Stimulated activated CD8-positive, alpha-beta memory T cell treated with anti-CD3 and anti-CD28 coated beads, Interleukin-7, amount 100 ng/mL, for 24 hours (primary cell): ENCODE data around the gene SCN8A.

Source experiments
- DNase-seq: peaks from one replicate; pipeline ENCODE4 v3.0.0-alpha.2; 2020; ENCODE audit warnings: low read depth

Gene SCN8A

DNA sequence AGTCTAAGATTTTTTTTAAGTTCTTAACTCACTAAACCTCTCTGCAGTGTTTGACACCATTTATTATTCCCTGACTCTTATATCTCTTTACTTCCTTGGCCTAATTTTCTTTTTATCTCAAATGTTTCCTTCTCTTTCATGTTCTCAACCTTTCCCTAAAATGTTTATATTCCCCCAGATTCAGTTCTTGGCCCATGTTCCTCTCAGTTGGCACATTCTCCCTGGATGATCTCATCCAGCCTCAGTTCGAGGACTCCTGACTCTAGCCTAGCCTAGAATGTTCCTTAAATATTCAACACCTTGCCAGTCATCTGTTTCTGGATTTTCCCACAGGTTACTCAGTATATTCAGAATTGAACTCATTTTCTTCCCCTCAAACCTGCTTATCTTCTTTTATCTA lies 81.3 kb downstream of the SCN8A start:
- DNase-seq: no peak

DNA sequence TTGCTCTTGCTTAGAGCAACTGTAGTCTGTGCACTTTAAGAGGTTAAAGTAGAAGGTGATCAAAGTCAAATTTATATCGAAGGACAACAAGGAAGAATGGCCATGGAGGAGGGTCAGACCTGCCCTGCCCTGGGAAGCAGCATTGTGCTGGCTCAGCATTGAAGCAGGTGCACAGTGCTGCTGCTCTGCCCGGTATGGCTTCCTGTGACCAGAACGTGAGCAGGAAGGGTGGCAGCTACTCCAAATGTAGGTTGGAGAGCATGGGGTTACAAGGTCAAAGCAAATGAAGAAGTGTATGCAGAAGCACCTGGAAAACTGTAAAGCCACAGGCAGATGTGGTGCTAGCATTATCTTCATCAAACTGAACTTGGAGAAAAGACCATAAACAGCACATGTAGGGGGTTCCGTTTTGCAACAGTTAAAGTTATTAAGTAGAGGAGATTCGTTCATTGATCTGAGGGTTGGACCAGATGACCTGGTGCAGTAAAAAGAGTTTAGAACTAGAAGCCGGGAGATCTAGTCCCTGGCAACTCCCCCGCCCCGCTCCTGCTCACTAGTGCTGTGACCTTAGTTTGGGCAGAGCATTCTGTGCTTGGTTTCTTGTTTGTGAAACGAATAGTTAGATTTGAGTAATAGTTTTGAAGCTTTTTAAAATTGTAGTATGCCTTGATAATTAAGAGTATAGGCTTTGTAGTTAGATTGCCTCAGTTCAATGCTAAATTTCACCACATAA lies 84.2 kb downstream of the SCN8A start:
- no peak for DNase-seq

DNA sequence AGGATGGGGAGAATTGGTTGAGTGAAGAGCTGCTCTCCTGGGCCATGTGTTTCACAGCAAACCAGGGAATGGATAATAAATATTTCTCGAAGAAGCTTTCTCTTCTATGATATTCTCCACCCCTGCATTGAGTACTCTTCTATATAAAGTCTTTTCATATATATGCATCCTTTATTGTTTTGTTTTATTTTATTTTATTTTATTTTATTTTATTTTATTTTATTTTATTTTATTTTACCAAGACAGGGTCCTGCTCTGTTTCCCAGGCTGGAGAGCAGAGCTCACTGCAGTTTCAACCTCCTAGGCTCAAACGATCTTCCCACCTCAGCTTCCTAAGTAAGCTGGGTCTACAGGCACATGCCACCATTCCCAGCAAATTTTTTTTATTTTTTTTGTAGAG lies 85.8 kb downstream of the SCN8A start:
- no peak for DNase-seq

DNA sequence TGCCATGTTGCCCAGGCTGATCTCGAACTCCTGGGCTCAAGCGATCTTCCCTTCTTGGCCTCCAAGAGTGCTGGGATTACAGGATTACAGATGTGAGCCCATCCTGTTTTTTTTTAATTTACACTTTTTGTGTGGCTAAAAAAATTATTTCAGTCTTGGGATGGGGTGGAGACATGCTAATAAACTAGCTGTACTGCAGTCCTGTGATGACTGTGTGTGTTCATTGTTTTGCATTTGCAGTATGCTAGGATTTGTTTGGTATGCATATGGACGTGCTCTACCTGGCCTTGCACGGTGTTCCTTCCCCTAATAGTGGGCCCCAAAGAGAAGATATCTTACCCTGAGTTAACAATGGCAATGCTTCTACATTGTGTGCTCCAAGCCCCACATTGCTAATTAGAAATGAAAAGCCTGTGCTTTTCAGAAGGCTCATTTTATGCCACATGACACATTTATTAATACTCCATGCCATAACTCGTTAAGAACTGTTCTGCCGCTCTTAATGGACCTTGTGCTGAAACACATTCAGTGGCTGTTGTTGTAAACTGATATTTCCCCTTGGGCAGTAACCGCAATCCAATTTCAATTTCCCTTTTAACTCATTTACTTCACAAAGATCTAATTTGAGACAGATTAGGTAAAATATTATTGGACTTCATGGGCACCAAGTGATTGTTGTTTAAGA lies 86.4 kb downstream of the SCN8A start:
- DNase-seq: no peak

DNA sequence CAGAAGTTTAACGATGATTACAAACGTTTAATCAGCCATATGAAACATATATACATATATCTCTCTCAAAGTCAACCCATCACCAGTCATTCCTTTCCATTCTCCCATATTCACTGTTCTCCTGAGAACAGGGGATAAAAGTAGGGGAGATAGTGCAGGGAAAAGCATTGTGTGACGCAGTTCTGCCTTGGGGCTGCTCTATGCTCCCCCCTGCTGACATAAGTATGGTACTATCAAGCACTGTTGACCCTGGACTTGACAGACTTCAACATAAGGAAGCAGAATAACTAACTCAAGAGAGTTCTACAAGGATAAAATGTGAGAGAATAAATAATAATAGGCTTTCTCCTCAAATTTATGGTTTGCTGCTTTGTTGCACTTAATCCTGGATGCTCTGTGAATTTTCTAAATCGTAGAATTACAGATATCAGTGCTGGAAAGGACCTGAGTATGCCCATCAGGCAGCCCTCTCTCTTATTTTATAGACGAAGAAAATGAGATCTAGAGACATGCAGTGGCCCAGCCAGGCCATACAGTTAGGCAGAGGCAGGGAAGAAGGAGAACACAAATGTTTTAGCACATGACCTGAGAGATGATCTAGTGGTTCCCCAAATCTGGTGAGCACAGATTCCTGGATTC lies 87.2 kb downstream of the SCN8A start:
- DNase-seq: no peak

DNA sequence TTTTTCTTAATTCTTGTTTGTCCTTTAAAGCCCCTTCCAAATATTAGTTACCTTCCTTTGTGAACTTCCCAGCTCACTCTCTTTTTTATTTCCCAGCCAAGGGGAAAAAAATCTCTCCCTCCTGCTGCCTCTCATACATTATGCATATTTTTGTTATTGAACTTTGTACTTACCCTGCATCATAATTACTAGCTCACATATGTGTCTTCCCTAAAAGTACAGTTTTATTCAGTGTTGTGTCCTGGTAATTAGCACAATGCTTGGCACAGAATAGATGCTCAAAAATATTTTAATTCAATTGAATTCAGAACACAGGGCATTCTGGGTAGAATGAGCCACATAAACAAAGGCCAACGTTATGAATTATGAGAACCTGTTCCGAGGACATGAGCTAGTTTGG lies 91.9 kb downstream of the SCN8A start:
- no peak for DNase-seq

DNA sequence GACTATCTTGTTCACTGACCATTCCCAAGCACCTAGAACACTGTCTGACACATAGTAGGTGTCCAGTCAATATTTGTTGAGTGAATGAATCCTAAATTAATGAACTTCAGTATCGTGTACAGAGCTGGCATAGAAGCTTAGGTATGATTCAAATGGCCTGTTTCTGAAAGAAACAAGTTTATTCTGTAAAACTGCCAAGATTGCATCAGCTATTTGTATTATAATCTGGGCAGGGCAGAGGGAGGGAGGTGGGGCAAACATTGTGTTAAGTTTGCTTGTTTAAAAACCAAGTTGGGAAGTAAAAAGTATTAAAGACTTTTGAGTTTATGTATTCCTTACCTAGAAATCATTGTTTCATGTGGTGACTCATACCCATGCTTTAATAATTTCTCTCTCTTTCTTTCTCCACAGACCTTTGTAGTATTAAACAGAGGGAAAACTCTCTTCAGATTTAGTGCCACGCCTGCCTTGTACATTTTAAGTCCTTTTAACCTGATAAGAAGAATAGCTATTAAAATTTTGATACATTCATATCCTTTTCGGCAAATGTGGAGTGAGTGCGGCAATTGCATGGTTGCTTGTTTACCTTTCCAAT lies 92.8 kb downstream of the SCN8A start:
- DNase-seq: no peak

DNA sequence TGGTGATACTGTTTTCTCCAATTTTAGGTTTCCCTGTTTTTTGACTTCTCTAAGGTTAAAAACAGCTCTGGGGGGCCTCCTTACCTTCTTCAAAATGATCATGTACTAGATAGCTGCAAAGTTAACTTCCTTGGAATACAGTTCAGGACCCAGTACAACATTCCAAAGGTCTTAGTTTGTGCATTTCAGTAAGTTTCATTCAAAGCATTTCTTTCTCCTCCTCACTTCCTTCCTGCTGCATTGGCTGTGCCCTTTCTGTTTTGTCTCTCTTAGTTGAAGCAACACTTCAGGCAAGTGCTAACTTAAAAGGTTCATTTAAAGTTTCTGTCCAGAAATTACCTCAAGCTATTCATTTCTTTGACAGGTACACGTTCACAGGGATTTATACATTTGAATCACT lies 95.7 kb downstream of the SCN8A start:
- no peak for DNase-seq

DNA sequence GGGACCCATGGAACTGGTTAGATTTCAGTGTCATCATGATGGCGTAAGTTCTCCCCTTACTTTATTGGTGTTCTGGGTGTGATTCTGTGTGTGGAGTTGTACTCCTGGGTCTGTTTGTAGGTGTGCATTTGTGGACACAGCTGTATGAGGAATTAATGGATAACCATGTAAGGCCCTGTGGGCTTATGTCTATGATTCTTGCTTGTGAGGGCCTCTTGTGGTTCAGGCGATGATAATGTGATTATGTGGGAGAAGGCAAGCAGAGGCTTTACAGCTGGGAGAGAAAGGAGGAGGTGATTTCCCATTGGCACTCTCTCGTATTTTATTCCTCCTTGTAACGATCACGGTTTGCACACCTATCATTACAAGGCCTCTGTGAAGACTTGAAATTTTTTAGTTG lies 96.1 kb downstream of the SCN8A start:
- no peak for DNase-seq

DNA sequence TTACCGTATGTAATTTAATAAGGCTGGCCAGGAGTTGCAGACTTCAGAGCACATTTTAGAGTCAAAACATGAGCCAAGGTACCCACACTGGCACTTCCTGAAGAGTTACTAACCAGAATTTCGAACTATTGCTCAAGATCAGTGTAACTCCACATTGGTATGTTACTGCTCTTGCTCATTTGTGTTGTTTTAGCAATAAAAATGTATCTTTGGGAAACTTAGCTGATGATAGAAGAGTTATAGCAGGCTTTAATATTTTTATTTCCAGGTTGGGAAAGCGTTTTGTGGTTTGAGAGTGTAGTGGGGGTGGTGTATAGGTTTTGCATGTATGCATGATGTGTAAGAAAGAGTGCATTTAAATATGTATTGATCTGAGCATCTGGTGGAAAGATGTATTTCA lies 96.6 kb downstream of the SCN8A start:
- no peak for DNase-seq

DNA sequence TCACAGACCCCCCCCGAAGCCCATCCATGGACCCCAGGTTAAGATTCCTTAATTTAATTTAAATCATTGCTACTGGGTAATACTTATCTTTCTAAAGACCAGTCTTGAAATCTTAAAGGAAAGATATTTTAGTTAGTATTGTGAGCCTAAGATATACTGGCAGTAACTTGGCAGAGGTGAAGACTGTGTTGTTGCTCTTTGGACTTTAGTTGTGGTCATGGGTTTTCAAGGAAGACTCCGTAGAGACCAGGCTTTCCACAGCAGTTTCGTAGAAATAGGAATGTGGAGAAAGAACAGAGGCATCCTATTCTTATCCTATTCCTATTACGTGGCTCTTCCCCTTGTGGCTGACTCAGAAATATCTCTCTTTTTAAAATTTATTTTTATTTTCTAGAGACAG lies 99.0 kb downstream of the SCN8A start:
- DNase-seq: no peak

DNA sequence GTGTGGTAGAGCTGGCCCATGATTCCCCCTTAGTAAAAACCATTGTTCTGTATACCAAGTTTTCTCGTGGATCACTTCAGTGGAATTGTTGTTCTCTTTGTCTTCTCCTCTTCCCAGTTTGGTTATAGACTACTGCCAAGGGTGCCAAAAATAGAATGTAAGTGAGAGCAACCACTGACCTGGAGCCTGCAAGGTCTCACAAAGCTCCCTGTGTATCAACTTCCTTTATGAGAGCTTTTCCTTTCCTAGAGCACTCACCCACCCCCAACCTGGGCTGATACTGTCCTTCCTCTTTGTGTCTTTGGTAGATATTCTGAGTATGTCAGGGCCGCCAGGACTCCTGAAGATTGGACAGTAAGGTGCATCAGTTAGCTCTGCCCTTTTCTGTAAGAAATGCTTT lies 101.0 kb downstream of the SCN8A start:
- DNase-seq: no peak

DNA sequence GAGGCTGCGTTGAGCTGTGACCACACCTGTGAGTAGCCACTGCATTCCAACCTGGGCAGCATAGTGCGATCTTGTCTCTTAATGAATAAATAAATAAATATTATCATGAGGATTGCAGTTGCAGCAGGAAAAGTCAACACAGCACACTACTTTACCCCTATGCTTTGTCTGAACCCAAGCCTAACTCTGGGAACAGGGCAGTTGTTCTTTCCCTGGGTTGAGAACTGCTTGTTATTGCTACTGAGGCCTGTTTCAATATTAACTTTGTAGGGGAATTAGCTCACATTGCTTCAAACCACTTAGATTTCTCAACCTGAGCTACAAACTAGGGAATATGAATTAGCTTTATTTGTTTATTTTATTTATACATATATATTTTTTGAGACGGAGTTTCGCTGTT lies 102.5 kb downstream of the SCN8A start:
- DNase-seq: no peak

DNA sequence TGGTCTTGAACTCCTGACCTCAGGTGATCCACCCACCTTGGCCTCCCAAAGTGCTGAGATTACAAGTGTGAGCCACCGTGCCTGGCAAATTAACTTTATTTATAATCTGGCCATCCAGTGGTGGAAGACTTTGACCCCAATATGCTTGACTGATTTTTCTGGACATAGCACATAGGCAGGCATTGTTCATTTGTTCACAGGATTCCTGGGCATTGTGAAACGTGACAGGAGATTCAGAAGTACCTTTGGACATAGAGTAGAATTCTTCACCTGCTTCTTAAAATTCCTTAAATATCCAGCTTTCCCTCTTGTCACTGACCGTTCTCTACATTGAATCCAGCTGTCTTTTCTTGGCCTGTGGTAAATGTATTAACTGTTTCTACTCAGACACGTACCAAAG lies 103.1 kb downstream of the SCN8A start:
- no peak for DNase-seq

DNA sequence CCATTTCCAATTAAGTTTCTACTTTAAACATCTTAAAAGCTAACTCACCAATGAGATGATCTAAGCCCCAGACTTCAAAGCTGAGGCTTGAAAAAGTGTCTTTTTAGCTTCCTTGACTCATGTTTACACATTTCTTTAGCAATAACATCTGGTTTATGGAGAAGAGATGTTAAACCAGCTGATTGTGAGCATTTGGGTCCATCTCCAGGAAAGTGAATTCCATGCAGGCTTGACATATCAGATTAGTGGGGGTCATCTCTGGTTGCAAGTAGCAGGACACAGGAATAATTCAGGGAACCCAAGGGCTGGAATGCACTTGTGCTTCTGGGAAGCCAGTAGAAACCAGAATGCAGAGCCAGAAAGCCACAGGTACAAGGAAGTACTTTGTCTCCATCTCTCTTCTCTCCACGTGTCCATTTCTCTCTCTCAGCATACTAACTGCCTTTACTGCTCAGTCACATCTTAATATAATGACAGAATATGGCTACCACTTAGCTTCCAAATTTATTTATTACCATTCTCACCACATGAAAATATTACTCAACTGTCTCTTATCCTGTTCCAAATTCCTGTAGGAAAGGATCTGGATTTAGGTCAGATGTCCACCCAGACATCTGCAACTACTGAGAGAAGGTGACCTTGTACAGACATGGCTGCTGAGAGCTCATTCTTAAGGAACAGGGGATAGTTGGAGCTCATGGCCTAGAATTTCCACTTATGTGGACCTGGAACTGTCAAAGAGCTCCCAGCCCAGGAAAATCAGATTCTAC lies 104.4 kb downstream of the SCN8A start:
- DNase-seq: no peak

DNA sequence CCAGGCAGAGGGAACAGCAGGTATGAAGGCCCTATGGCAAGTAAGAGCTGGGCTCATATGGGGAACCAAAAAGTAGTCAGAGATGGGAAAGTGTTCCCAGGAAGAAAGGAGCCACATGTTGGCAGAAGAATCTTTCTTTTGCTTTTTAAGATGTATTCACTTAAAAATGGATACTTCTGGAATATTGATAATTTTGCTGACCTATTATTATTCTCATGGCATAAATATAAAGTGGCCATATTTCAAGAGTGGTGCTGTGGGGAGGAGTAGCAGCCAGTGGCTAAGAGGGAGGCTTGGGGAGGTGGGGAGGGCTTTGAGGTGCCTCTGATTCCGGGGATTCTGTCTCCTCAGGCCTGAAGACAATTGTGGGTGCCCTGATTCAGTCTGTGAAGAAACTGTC lies 108.2 kb downstream of the SCN8A start:
- DNase-seq: no peak

DNA sequence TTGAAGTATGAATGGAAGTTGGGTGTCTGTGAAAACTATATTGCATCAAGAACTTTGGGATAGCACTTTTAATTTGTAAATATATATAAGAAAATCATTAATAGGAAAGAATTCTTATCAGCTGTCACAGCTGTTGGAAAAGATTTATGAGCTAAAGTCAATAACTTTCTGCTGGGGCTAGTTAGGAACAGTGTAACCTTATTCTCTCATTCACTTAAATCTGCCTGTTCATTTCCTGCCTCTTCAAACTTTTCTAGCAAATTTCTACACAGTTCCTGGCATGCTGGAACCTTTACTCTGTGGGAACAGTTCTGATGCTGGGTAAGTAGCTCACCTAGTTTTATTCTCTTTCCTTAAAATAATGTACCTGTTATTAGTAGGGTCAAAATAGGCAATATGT lies 109.9 kb downstream of the SCN8A start:
- DNase-seq: no peak

DNA sequence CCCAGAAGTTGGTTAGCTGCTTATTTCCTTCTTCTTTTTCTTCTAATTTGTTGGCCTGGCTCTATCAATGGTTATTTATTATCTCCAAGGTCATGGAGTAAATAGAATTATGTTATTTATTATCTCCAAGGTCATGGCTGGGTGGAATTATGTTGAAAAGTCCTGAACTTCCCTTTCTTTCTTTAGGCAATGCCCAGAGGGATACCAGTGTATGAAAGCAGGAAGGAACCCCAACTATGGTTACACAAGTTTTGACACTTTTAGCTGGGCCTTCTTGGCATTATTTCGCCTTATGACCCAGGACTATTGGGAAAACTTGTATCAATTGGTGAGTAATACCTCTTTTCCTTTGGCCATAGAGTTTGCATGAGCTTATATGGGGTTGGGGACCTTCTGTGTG lies 111.6 kb downstream of the SCN8A start:
- no peak for DNase-seq

DNA sequence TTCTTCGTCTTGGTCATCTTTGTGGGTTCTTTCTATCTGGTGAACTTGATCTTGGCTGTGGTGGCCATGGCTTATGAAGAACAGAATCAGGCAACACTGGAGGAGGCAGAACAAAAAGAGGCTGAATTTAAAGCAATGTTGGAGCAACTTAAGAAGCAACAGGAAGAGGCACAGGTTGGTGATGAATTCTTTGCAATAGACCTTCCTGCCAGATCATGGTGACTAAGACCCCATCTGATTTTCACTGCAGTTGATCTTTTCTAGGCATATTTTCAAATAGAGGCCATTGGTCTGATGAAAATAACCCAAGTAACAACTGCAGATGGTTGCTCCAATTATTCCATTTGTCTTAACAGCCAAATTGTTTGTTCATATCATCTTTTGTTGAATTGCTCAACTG lies 114.4 kb downstream of the SCN8A start:
- no peak for DNase-seq

DNA sequence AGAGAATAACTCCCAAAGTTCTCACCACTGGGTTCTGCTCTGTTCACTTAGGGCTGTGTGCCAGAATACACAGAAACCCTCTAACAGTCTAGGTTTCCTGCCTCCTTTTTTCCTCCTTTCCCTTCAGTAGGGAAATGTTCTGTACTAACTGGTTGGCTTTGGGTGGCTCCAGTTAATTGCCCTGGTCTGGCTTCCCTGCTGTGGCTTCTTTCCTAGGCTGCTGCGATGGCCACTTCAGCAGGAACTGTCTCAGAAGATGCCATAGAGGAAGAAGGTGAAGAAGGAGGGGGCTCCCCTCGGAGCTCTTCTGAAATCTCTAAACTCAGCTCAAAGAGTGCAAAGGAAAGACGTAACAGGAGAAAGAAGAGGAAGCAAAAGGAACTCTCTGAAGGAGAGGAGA lies 115.2 kb downstream of the SCN8A start:
- no peak for DNase-seq

DNA sequence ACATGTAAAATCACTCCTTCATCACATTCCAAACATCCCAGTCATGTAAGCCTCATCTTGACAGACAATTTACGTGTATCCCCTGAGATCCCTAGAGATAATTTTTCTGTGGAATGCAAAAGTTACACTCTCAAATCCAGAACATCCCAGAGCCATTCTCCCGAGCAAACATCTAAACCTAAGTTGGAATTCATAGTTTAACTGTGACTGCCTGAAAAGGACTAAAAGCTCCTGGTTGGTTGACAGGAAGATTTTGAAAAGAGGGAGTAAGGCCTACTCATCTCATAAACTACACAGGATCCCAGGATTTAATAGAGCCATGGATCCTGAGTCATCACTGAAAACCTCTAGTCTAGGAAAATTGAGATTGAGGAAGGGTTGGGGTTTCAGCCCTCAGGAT lies 123.6 kb downstream of the SCN8A start:
- DNase-seq: no peak

DNA sequence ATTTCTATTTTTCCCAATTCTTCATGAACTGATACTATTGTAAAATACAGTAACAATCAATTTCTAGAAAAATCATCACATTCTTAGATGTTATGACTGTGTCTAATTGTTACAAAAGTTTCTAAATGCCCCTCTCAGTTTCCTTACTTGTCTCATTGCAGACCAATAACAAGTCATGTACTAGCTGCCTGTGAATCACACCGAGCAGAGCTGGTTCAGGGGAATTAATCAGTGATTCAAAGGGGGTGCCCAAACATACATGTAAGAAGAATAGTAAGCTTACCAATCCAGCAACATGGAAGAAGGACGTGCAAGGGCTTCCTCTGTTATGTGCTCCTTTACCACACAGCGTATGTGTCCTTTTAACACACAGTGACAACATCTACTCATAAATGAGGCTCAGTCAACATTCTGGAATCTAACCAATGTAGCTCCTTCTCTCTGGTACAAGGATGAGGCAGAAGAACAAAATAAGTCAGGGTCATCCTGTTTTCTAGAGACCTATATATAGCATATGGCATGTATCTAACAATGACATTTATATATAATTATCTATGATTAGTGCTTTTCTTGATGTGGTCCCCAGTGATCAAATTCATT lies 126.4 kb downstream of the SCN8A start:
- DNase-seq: no peak
